Measurements from ENCODE around the gene PYURF.

Gene PYURF

GRCh38 chr4:88478247-88478646, 45.3 kb downstream of the PYURF start:
- no peak overlapping the region for H3K4me3 ChIP-seq (replicated peaks; ENCODE audit: low read depth, low read length)
- no peak for DNase-seq (ENCODE audit: low read depth)
- no peak for TF ChIP-seq CTCF (IDR thresholded peaks at IDR 0.05; ENCODE audit: low read length, missing control alignments)

- H3K4me3 ChIP-seq (replicated peaks; ENCODE audit: low read depth, low read length), result no peak overlapping the region
- no peak for DNase-seq (ENCODE audit: low read depth)
- no peak for TF ChIP-seq CTCF (IDR thresholded peaks at IDR 0.05; ENCODE audit: low read length, missing control alignments)
Measured at GRCh38 chr4:88477229-88477860, 46.2 kb downstream of the PYURF start.
